NCI-H2196 (cell line): ENCODE results near the gene KIF1B.

Source experiments
- DNase-seq: peaks from one replicate; lab custom pipeline; 2025; ENCODE audit not compliant: unreplicated experiment; lab: John Stamatoyannopoulos, UW

The KIF1B gene

GRCh38 chr1:10322821-10323220, 112.5 kb downstream of the KIF1B start:
- no peak for DNase-seq

- DNase-seq = no peak
These were observed 114.3 kb downstream of the KIF1B start for GRCh38 chr1:10324627-10325026.

GRCh38 chr1:10325521-10325920, 115.2 kb downstream of the KIF1B start:
- DNase-seq = no peak

GRCh38 chr1:10326251-10326650, 115.9 kb downstream of the KIF1B start:
- no peak for DNase-seq

- no peak for DNase-seq
These were observed 118.0 kb downstream of the KIF1B start for GRCh38 chr1:10328180-10328963.

GRCh38 chr1:10337436-10337835, 127.1 kb downstream of the KIF1B start:
- no peak for DNase-seq

GRCh38 chr1:10338047-10338446, 127.7 kb downstream of the KIF1B start:
- DNase-seq = peak; percentile 39

GRCh38 chr1:10338611-10339010, 128.2 kb downstream of the KIF1B start:
- no peak for DNase-seq

- no peak for DNase-seq
These were observed 128.7 kb downstream of the KIF1B start for GRCh38 chr1:10339036-10339567.

- DNase-seq = peak; percentile 12
These were observed 129.4 kb downstream of the KIF1B start for GRCh38 chr1:10339815-10340214.

- DNase-seq = no peak
These were observed 130.7 kb downstream of the KIF1B start for GRCh38 chr1:10340930-10341590.

GRCh38 chr1:10347109-10347508, 136.7 kb downstream of the KIF1B start:
- DNase-seq = no peak

- no peak for DNase-seq
These were observed 142.9 kb downstream of the KIF1B start for GRCh38 chr1:10353282-10353681.

GRCh38 chr1:10353693-10354092, 143.3 kb downstream of the KIF1B start:
- DNase-seq = no peak

- DNase-seq = no peak
These were observed 149.7 kb downstream of the KIF1B start for GRCh38 chr1:10360045-10360444.

GRCh38 chr1:10361515-10361914, 151.1 kb downstream of the KIF1B start:
- DNase-seq = no peak

GRCh38 chr1:10368194-10368593, 157.8 kb downstream of the KIF1B start:
- DNase-seq = no peak

- DNase-seq = no peak
These were observed 164.1 kb downstream of the KIF1B start for GRCh38 chr1:10374442-10374860.

- DNase-seq = peak; percentile 47
These were observed 167.1 kb downstream of the KIF1B start for GRCh38 chr1:10377365-10378029.

- peak; percentile 33 for DNase-seq
These were observed 167.9 kb downstream of the KIF1B start for GRCh38 chr1:10378081-10378841.

GRCh38 chr1:10379101-10379620, 168.8 kb downstream of the KIF1B start:
- no peak for DNase-seq
